AG04449 (cell line): ENCODE data around the gene XPR1.

Source experiments
- CTCF ChIA-PET: fragments of 350-600 bp; formaldehyde crosslinking; extraction: SDS; loops from one replicate; lab custom pipeline; 2021; ENCODE audit warnings: antibody characterized with exemption; lab: Yijun Ruan, JAX
- POLR2A ChIA-PET: fragments of 400-600, 350-600 bp; formaldehyde crosslinking; extraction: SDS; loops from one replicate; lab custom pipeline; 2020; ENCODE audit warnings: antibody characterized with exemption, inconsistent platforms; lab: Yijun Ruan, JAX
- DNase-seq: peaks from one replicate; pipeline ENCODE4 v3.0.0-alpha.2; 2010; ENCODE audit warnings: low read depth, low spot score
- H3K4me3 ChIP-seq: 2 replicates; pipeline ENCODE4 v1.5.1; 2011; ENCODE audit warnings: low read depth, mild to moderate bottlenecking, control low read depth, low read length
- TF ChIP-seq, protein P1 (sequence below): IDR thresholded peaks from one replicate; pipeline ENCODE4 v1.5.1; 2011; ENCODE audit warnings: mild to moderate bottlenecking, moderate library complexity, low read length, control low read depth, inconsistent platforms; ENCODE audit not compliant: insufficient read depth; ENCODE audit errors: missing control alignments

Gene XPR1

DNA sequence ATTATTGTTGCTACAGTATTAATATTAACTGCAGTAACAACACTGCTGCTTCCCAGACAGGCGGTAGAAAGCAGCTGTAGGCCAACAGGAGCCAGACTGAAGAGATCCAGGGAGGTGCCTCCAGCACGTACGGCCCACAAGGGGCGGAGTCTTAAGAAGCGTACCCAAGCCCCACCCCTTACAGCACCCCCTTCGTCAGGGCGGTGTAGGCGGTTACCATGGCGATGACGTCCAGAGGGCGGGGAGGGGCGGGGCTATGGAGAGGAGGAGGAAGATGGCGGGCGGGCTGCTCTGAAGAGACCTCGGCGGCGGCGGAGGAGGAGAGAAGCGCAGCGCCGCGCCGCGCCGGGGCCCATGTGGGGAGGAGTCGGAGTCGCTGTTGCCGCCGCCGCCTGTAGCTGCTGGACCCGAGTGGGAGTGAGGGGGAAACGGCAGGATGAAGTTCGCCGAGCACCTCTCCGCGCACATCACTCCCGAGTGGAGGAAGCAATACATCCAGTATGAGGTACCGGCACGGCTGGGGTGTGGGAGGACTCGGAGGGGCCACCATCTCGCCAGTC lies at the start of gene XPR1:
Gene XPR1 (plus strand): TSS at position 257 of the 560 bp plus-strand sequence. CDS start 180 bp downstream, at position 437.
- ChIA-PET POLR2A (interaction anchor here (0.6 to 1.2 kb wide), 3 partner anchors 45 to 526 kb away, joined by 3 to 4 read pairs (median 3); no protein-coding TSS in a partner anchor), CTCF (interaction anchor here (0.6 to 3.1 kb wide), 11 partner anchors 9 to 233 kb away, joined by 3 to 26 read pairs (median 4); no protein-coding TSS in a partner anchor)
- peak within 1 kb of the TSS; percentile 96 for H3K4me3 ChIP-seq
- peak; percentile 94 for DNase-seq
- TF ChIP-seq, protein P1, sequence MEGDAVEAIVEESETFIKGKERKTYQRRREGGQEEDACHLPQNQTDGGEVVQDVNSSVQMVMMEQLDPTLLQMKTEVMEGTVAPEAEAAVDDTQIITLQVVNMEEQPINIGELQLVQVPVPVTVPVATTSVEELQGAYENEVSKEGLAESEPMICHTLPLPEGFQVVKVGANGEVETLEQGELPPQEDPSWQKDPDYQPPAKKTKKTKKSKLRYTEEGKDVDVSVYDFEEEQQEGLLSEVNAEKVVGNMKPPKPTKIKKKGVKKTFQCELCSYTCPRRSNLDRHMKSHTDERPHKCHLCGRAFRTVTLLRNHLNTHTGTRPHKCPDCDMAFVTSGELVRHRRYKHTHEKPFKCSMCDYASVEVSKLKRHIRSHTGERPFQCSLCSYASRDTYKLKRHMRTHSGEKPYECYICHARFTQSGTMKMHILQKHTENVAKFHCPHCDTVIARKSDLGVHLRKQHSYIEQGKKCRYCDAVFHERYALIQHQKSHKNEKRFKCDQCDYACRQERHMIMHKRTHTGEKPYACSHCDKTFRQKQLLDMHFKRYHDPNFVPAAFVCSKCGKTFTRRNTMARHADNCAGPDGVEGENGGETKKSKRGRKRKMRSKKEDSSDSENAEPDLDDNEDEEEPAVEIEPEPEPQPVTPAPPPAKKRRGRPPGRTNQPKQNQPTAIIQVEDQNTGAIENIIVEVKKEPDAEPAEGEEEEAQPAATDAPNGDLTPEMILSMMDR, result peak; percentile 35

DNA sequence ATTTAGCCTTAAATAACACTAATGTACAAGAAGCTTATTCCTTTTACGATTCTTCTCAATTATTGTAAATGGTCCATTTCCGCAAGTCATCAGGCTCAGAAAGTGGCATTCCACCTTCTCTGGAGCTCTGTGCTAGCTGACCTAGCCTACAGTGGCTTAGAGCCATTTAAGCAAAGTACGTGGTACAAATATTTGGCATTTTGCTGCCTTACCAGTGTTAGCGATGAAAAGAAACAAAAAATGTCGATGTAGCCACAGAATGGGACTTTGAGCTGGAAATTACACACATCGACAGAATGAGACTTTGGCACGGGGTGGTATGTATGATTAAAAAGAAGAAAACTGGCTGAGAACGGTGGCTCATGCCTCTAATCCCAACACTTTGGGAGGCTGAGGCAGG lies 47.0 kb upstream of the XPR1 start:
- TF ChIP-seq, protein P1, result no peak
- DNase-seq, result no peak
- ChIA-PET POLR2A (interaction anchor here (1.0 kb wide), 1 partner anchor 22 kb away, joined by 3 read pairs; no protein-coding TSS in a partner anchor), CTCF (interaction anchor here (1.2 to 1.5 kb wide), 4 partner anchors 8 to 278 kb away, joined by 3 to 5 read pairs (median 4); no protein-coding TSS in a partner anchor)
- no peak overlapping the region for H3K4me3 ChIP-seq

DNA sequence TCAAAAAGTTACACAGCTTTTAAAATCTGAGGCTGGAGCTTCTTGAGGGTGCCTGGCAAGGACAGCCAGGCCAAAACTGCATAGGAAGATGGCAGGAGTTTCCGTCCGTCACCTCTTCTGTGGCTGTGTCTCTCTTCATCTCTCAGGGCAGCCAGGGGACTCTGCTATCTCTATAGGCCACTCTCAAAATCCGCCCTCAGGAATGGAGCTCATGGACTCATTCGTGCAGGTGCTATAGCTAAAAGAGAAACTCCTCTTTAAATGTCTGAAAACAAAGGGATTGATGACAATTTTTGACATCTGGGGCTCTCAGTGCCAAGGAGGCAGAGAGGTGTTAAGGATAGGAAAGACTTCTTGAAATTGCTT lies 45.8 kb upstream of the XPR1 start:
- ChIA-PET POLR2A (interaction anchor here (1.0 to 1.3 kb wide), 2 partner anchors 23 to 47 kb away, joined by 3 to 4 read pairs; no protein-coding TSS in a partner anchor), CTCF (interaction anchor here (1.0 to 1.5 kb wide), 4 partner anchors 9 to 70 kb away, joined by 3 to 5 read pairs (median 4); no protein-coding TSS in a partner anchor)
- no peak overlapping the region for H3K4me3 ChIP-seq
- DNase-seq, result no peak
- TF ChIP-seq, protein P1, result no peak

DNA sequence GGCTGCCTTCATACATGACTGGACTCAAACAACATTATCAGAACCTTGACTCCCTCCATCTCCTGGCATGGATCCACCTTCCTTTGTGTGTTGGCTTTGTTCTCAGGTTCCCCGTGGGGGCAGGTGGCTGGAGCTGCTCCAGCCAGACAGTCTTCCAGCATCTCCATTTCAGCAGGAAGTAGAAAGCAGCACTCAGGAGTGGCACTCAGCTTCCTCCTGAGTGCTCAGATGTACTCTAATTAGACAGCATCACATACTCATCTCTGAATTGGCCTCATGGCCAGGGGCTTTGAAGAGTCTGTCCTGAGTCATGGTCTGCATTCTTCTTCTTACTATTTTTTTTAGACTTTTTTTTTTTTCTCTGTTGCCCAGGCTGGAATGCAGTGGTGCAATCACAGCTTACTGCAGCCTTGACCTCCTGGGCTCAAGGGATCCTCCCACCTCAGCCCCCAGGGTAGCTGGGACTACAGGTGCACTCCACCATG lies 45.1 kb upstream of the XPR1 start:
- ChIA-PET POLR2A (interaction anchor here (1.3 kb wide), 1 partner anchor 46 kb away, joined by 4 read pairs; no protein-coding TSS in a partner anchor), CTCF (interaction anchor here (0.9 kb wide), 1 partner anchor 15 kb away, joined by 3 read pairs; no protein-coding TSS in a partner anchor)
- peak; percentile 57 for DNase-seq
- no peak overlapping the region for H3K4me3 ChIP-seq
- TF ChIP-seq, protein P1, result no peak

DNA sequence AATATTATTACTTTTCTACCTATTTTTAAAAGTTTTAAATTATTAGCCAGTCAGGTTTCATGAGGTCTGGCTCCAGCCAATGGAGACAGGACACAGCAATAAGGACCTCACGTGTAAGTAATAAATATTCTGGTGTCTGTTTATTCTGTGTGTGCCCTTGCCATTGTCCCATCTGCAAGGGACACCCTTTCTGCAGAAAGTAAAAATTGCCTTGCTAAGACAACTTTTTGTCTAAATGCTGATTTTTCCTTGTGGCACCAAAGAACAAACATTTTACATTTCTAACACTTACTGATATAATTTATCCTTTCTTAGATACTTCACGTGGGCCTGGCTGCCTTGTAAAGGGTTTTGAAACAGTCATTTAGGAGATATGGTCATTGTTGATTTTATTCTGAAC lies 43.7 kb upstream of the XPR1 start:
- POLR2A ChIA-PET, result no interaction called here
- TF ChIP-seq, protein P1, result no peak
- no peak overlapping the region for H3K4me3 ChIP-seq
- DNase-seq, result no peak
- CTCF ChIA-PET, result interaction anchor here (1.0 kb wide), 1 partner anchor 274 kb away, joined by 3 read pairs; no protein-coding TSS in a partner anchor

DNA sequence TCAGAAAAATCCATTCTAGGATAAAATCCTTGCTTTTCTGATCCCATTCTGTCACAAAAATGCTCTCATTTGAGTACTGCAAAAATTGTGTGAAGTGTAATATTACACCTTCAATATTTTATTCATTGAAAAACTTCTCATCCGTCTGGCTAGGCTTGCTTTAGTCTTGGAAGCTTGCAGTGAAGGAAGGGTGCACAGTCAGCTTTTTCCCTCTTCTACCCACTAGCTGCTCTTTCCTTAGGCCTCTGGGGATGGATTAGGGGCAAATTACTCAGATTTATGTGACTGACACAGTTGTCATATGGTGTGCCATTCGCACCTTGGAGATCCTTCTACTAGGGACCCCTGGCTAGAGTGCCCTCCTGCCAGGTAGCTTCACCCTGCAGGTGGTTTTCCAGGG lies 40.9 kb upstream of the XPR1 start:
- CTCF ChIA-PET, result interaction anchor here (1.1 kb wide), 1 partner anchor 17 kb away, joined by 3 read pairs; no protein-coding TSS in a partner anchor
- H3K4me3 ChIP-seq, result no peak overlapping the region
- POLR2A ChIA-PET, result no interaction called here
- no peak for DNase-seq
- TF ChIP-seq, protein P1, result no peak
